Ishikawa (cell line): ENCODE results near the gene NUP133.

Source experiments
- CEBPB ChIP-seq: IDR thresholded peaks from 2 replicates; pipeline ENCODE4 v1.6.1; 2012
- CREB1 ChIP-seq: IDR thresholded peaks from 2 replicates; pipeline ENCODE4 v1.6.1; 2012; ENCODE audit warnings: low read depth
- EGR1 ChIP-seq: IDR thresholded peaks from 2 replicates; pipeline ENCODE4 v1.6.1; 2012
- EP300 ChIP-seq: IDR thresholded peaks from 2 replicates; pipeline ENCODE4 v1.6.1; 2012; ENCODE audit warnings: borderline replicate concordance
- NFIC ChIP-seq: IDR thresholded peaks from 2 replicates; pipeline ENCODE4 v1.6.1; 2012
- RAD21 ChIP-seq: IDR thresholded peaks from 2 replicates; pipeline ENCODE4 v1.6.1; 2012; ENCODE audit warnings: low read depth
- REST ChIP-seq: IDR thresholded peaks from 2 replicates; pipeline ENCODE4 v1.6.1; 2012; ENCODE audit warnings: low read depth, mild to moderate bottlenecking
- TCF12 ChIP-seq: IDR thresholded peaks from 2 replicates; pipeline ENCODE4 v1.6.1; 2012; ENCODE audit warnings: low read depth
- YY1 ChIP-seq: IDR thresholded peaks from 2 replicates; pipeline ENCODE4 v1.6.1; 2012; ENCODE audit warnings: low read depth
- ZBTB7A ChIP-seq: IDR thresholded peaks from 2 replicates; pipeline ENCODE4 v1.6.1; 2012; ENCODE audit warnings: low read depth
- TF ChIP-seq, protein P1 (sequence below): IDR thresholded peaks from 2 replicates; pipeline ENCODE4 v1.6.1; 2012

- TF ChIP-seq CREB1 (no peak), NFIC (no peak), ZBTB7A (no peak), EP300 (no peak), YY1 (no peak), RAD21 (no peak), REST (no peak), TCF12 (no peak), EGR1 (no peak), CEBPB (no peak)
- TF ChIP-seq, protein P1, sequence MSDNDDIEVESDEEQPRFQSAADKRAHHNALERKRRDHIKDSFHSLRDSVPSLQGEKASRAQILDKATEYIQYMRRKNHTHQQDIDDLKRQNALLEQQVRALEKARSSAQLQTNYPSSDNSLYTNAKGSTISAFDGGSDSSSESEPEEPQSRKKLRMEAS: no peak
Observed at GRCh38 chr1:229553621-229554130, 45.5 kb upstream of the NUP133 start.
